GM21515 (cell line): Measurements from ENCODE around the gene SFTPD.

Experiments used
- ATAC-seq: cut with Tn5 transposase; IDR thresholded peaks from one replicate; pipeline ENCODE4 v1.9.1; 2021; ENCODE audit not compliant: unreplicated experiment

The SFTPD gene

GRCh38 chr10:79946271-79947082, 2.4 kb downstream of the SFTPD start:
- ATAC-seq, result no peak

- ATAC-seq, result no peak
Measured at GRCh38 chr10:79944428-79945395, 4.2 kb downstream of the SFTPD start.

- no peak for ATAC-seq
Measured at GRCh38 chr10:79943871-79944270, 5.0 kb downstream of the SFTPD start.

- ATAC-seq, result no peak
Measured at GRCh38 chr10:79942261-79943185, 6.4 kb downstream of the SFTPD start.

GRCh38 chr10:79941585-79942210, 7.2 kb downstream of the SFTPD start:
- no peak for ATAC-seq

- ATAC-seq, result no peak
Measured at GRCh38 chr10:79941146-79941545, 7.8 kb downstream of the SFTPD start.

GRCh38 chr10:79940431-79940830, 8.5 kb downstream of the SFTPD start:
- no peak for ATAC-seq

- ATAC-seq, result no peak
Measured at GRCh38 chr10:79939969-79940368, 8.9 kb downstream of the SFTPD start.

- ATAC-seq, result peak; percentile 56
Measured at GRCh38 chr10:79938728-79939406, 10.0 kb downstream of the SFTPD start.

- ATAC-seq, result no peak
Measured at GRCh38 chr10:79937701-79938151, 11.2 kb downstream of the SFTPD start.

- no peak for ATAC-seq
Measured at GRCh38 chr10:79936625-79937615, 12.0 kb downstream of the SFTPD start.

- no peak for ATAC-seq
Measured at GRCh38 chr10:79933961-79934360, 14.9 kb downstream of the SFTPD start.

GRCh38 chr10:79932841-79933379, 16.0 kb downstream of the SFTPD start:
- no peak for ATAC-seq

- no peak for ATAC-seq
Measured at GRCh38 chr10:79932307-79932706, 16.6 kb downstream of the SFTPD start.

- no peak for ATAC-seq
Measured at GRCh38 chr10:79930751-79931150, 18.2 kb downstream of the SFTPD start.

GRCh38 chr10:79930267-79930666, 18.6 kb downstream of the SFTPD start:
- ATAC-seq, result no peak

GRCh38 chr10:79929409-79929904, 19.4 kb downstream of the SFTPD start:
- peak; percentile 78 for ATAC-seq

GRCh38 chr10:79928028-79928583, 20.8 kb downstream of the SFTPD start:
- no peak for ATAC-seq
